GM12873 (cell line): ENCODE results near the gene WDR27.

ENCODE experiments used
- TF ChIP-seq, protein P1 (sequence below): IDR thresholded peaks from 2 replicates; pipeline ENCODE4 v1.5.1; 2012; ENCODE audit warnings: low read depth, mild to moderate bottlenecking, moderate library complexity, low read length, control low read depth; ENCODE audit not compliant: insufficient read depth; ENCODE audit errors: missing control alignments

The WDR27 gene

DNA sequence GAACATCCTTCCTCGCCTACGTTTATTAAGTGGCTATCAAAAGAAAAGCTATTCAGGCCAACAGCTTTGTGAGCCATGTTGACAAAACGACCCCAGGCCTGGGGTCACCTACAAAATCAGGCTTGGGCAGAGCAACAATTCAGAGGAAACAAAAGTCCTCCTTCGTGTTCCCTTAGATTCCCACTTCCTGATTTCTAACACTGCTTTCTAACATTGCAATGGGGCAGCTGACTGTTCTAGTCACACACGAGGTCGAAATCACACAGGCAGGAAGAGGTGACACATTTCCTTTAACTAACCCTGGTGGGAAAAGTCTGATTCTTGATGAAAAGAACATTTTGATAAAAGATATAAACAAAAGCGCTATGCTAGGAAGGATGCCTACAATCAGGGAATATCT, 31.9 kb downstream of the WDR27 start:
- TF ChIP-seq, protein P1, sequence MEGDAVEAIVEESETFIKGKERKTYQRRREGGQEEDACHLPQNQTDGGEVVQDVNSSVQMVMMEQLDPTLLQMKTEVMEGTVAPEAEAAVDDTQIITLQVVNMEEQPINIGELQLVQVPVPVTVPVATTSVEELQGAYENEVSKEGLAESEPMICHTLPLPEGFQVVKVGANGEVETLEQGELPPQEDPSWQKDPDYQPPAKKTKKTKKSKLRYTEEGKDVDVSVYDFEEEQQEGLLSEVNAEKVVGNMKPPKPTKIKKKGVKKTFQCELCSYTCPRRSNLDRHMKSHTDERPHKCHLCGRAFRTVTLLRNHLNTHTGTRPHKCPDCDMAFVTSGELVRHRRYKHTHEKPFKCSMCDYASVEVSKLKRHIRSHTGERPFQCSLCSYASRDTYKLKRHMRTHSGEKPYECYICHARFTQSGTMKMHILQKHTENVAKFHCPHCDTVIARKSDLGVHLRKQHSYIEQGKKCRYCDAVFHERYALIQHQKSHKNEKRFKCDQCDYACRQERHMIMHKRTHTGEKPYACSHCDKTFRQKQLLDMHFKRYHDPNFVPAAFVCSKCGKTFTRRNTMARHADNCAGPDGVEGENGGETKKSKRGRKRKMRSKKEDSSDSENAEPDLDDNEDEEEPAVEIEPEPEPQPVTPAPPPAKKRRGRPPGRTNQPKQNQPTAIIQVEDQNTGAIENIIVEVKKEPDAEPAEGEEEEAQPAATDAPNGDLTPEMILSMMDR: no peak

DNA sequence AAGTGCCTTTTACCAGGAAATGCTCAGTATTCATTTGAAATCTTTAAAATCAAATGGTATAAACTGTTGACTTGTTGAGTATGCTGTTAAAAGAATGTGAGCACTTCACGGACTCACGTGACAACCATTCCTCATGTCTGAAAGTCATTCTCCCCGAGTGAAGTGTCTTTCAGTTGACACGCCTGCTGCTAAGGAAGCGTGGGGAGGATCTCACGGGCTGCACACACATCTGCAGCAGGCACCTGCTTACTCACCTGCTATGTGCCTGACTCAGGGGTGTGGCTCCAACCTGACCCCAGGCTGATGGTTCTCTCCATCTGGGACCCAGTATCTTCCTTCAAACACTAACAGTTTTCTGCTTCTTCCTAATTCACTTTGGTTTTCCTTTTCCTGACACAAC, 32.7 kb downstream of the WDR27 start:
- TF ChIP-seq, protein P1: no peak

DNA sequence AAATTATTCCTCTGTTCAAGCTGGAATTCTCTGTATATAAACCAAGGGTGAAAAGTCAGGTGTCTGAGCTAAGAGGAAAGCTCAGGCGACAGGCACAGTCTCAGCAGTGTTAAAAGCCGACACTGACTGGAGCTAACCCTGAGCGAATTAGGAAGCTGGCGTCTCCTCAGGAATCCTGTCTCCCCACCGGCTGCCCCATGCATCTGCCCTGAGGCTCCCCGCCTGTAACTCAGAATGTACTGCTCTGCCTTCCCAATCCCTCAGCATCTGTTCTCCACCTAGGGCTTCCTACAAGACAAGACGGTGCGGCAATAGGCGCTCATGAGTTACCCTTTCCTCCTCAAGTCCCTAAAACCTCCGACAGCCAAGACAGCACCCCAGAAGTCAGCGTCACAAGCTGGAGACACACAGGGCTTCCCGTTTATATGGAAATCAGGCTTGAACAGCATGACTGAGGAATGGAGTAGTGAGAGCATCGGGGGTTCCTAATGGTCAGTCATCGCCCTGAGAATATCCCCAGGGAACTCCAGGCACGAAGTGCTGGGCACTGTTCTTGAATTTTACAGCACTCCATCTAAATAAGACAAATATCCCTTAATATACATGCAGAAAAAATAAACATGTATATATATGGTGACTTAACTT, 33.5 kb downstream of the WDR27 start:
- TF ChIP-seq, protein P1: no peak

DNA sequence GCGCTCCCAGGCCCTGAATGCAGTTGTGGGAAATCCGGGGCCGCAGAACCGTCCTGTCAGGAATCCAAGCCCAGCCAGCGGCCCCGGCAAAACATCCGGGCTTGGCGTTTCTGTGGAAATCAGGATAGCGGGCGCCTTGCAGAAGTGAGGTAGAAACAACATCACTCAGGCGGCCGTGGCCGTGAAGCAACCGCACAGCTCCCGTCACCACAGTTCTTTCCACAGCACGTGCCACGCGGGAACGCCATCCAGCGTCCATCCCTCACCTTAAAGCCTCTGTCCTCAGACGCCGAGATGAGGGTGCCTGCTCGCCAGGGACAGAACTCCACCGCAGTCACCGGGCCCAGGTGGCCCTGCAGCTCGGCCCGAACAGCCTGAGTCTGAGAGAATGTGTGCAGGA, 34.1 kb downstream of the WDR27 start:
- TF ChIP-seq, protein P1: no peak

DNA sequence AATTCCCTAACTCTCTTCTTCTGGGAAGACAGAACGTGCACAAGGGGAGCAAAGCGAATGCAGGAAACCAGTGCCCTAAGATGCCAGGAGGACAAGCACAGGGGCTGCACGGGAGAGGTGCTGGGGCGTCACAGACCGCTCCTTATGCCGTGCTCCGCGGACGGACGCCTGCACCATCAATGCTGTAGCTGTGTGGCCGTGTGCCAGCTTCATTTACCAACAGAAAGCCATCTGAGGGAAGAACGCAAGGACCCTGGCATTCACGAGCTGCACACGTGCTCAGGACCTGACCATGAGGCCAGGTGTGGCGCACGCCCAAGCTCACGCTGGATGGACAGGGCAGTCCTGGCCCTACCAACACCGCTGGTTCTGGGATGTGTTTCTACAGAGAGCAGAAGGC, 35.4 kb downstream of the WDR27 start:
- TF ChIP-seq, protein P1: no peak

DNA sequence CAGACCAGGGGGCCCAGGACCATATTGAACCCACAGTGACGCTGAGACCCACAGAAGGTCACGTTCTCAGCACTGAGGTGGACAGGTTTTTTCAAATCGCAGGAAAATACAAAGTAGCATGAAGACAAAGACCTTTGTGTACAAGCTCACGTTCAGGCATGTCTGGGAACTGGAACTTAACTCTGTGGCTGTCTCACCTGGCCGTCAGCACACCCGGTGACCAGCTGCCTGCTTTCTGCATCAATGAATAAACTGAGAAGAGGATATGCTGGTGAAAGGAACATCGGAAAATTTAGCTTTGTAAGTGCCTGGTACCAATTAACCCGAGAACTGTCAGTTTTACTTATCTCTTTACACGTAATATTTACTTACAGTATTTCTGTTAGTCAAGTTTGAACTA, 36.5 kb downstream of the WDR27 start:
- TF ChIP-seq, protein P1: no peak

DNA sequence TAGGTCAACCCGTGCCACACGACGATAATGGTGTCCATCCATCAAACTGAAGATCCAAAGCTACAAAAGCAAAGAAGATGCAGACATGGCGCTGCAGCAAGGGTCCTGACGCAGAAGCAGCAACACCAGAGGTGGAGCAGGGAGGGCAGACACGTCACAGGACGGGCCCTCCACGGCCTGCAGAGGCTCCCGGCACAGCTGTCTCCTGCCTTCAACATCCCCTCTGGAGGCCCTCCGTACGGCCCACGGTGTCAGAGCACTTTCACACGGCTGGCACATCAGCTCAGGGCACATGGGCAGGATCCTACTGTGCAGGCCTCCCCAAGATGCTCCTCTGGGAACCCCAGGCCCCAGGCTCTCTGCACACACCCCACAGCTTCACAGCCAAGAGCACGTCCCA, 37.6 kb downstream of the WDR27 start:
- TF ChIP-seq, protein P1: no peak
